ACHN (cell line): ENCODE measurements around the gene C11orf91.
"Not testable (repeated sequence)": the region's sequence is repeated elsewhere in the genome, so short reads cannot be mapped to it uniquely, and the experiment has no call there.

Experiments used
- DNase-seq: peaks from one replicate; pipeline ENCODE4 v3.0.0-alpha.2; 2015
- in situ Hi-C: cut with HindIII; loops from 2 replicates; pipeline ENCODE4 v1.10.0; 2017; ENCODE audit warnings: low sequenced_read_pairs, low pct_ligation_motif_present, low pct_unique_long_range_greater_than_20kb

The C11orf91 gene, protein sequence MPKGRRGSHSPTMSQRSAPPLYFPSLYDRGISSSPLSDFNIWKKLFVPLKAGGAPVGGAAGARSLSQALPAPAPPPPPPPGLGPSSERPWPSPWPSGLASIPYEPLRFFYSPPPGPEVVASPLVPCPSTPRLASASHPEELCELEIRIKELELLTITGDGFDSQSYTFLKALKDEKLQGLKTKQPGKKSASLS

DNA sequence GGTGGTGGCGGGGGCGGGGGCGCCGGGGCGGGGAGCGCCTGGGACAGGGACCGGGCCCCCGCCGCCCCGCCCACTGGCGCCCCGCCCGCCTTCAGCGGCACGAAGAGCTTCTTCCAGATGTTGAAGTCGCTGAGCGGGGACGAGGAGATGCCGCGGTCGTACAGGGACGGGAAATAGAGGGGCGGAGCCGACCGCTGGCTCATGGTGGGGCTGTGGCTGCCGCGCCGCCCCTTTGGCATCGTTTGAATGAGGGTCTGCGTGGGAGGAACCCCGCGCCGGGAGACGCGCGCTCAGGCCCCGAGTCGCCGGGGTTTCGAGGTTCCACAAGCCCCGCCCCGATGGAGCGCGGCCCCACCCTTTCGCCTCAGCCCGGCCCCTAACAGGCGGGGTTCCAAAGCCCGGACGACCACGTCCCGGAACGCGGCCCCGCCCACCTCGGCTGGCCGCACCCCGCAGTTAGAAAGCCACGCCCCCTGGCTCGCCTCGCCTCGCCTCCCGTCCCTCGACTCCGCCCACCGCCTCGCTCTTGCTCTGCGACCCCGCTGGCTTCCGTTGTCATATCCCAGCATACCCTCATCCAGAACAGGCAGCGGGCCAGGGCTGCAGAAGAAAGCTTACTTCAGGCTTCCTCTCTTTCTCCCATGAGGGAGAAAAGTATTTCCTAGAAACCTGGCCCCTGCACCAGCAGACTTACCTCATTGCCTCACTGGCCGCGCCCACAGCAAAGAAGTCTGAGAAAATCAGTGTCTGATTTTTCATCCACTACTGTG lies at the start of gene C11orf91:
Gene C11orf91, minus strand, starts transcription at position 325 of the 770 bp plus-strand sequence. Its CDS starts 86 bp downstream, at position 239.
- DNase-seq: peak; percentile 90
- in situ Hi-C loops: no loop called here

DNA sequence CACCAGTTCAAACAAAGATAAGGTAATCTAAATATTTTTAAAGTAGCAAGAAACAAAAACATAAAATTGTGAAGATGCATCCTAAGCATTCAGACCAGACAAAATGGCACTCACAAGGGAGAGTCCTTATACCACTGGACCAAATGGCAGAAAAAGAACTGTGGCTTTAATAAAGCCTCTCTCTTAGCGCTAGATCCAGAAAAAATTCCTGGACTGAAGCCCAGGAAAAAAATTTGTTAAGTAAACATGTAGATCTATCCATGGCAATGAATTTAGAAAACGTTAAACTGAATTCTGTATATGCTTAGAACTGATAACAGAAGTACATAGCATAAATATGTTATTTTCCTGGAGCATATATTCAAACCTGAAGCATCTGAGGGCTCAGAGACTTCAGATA lies 47.4 kb upstream of the C11orf91 start:
- in situ Hi-C loops: no loop called here
- no peak for DNase-seq

DNA sequence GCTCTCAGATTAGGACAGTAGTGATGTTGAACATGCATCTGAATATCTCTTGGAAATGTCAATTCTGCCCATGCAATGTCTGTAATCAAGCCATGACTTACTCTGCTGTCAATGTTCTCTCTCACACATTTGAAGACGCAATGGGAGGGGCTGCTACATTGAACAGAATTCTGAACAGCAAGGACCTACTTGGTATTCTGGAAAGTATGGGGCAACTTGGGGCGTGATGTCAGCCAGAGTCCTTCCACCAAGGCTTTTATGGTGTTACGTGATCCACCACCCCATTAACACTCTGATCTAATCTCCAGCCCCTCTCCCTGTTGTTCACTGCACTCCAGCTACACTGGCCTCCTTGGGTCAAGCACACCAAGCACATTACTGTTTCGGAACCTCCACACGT lies 42.7 kb upstream of the C11orf91 start:
- no peak for DNase-seq
- in situ Hi-C loops: no loop called here

- DNase-seq: peak; percentile 31
- in situ Hi-C loops: no loop called here
Observed at GRCh38 chr11:33742249-33742851, 41.7 kb upstream of the C11orf91 start.

DNA sequence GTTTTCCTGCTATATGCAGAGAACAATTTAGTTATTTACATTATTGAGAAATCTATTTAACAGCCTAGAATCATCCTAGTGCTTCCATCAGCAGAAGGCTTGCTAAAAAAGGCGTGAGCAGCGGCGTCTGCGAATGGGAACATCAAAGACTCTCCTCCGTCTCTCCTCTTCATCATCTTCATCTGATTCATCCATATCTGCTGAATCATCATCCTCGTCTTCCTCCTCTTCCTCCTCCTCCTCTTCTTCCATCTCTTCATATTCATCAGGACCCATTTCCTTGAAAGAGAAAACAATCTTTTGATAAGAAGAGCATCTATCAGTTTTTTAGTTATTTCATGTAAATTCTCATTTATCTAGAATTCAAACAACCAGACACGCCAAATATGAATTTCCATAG lies 41.2 kb upstream of the C11orf91 start:
- in situ Hi-C loops: no loop called here
- no peak for DNase-seq

DNA sequence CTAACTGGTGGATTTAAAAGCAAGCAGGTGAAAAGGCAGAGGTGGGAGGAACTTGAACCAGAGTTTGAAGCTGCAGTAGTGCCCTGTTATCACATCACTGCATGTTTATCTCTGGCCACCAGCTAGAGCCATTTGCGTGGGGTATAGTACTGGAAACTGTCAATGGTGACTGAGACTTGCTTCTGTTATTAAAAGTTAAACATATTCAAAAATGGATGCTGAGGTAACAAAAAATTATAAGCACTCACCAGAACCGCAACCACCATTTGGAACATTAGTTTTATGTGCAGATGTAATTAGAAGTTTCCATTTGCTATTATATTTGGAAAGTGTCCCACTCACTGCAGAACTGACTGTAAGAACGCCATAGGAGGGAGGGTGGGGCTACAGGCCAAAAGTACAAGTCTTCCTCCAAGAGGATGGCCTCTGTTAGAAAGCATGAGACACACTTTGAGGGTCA lies 36.8 kb upstream of the C11orf91 start:
- in situ Hi-C loops: no loop called here
- no peak for DNase-seq

GRCh38 chr11:33736148-33736812 lies 35.7 kb upstream of the C11orf91 start, which contains the start of gene CD59:
TSS of gene CD59 (minus strand) at chr11:33736423. CDS start at chr11:33722445, 13,978 bp downstream.
- in situ Hi-C loops: no loop called here

GRCh38 chr11:33735271-33736147 lies 34.9 kb upstream of the C11orf91 start:
- DNase-seq: peak; percentile 54
- in situ Hi-C loops: no loop called here

More at GRCh38 chr11:33736148-33736812, 35.7 kb upstream of the C11orf91 start, which contains the start of gene CD59:
- DNase-seq: peak; percentile 90

GRCh38 chr11:33734441-33735270 lies 34.0 kb upstream of the C11orf91 start:
- DNase-seq: no peak
- in situ Hi-C loops: no loop called here

- DNase-seq: no peak
- in situ Hi-C loops: no loop called here
Observed at GRCh38 chr11:33733980-33734379, 33.4 kb upstream of the C11orf91 start.

DNA sequence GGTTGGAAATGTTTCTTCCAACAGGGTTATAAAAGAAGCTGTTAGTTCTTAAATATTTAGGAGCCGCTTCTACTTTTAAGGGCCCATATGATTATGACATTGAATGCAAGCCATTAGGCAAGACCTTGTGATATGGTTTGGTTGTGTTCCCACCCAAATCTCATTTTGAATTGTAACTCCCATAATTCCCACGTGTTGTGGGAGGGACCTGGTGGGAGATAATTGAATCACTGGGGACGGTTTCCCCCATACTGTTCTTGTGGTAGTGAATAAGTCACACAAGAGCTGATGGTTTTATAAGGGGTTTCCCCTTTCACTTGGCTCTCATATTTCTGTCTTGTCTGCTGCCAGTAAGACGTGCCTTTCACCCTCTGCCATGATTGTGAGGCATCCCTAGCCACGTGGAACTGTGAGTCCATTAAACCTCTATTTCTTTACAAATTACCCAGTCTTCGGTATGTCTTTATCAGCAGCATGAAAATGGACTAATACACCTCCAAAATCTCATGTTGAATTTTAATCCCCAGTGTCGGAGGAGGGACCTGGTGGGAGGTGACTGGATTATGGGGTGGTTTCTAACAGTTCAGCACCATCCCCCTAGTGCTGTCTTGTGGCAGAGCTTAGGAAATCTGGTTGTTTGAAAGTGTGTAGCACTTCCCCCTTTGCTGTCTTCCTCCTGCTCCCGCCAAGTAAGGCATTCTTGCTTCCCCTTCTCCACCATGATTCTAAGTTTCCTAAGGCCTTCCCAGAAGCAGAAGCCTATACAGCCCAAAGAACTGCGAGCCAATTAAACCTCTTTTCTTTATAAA lies 31.3 kb upstream of the C11orf91 start:
- DNase-seq: no peak
- in situ Hi-C loops: no loop called here

DNA sequence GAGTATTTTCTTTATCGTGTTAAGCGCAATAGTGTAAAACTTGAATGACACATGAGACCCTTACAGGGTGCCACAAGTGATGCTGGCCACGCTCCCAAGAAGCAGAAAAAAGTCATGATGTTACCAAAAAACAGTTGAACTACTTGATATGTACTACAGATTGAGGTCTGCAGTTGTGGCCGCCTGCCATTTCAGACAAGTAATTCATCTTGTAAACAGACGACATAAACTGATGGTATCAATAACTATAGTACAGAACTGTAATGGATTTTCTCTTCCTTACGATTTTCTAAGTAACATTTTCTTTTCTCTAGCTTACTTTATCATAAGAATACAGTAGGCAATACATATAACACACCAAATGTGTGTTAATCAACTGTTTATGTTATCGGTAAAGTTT lies 30.1 kb upstream of the C11orf91 start:
- in situ Hi-C loops: no loop called here
- no peak for DNase-seq

DNA sequence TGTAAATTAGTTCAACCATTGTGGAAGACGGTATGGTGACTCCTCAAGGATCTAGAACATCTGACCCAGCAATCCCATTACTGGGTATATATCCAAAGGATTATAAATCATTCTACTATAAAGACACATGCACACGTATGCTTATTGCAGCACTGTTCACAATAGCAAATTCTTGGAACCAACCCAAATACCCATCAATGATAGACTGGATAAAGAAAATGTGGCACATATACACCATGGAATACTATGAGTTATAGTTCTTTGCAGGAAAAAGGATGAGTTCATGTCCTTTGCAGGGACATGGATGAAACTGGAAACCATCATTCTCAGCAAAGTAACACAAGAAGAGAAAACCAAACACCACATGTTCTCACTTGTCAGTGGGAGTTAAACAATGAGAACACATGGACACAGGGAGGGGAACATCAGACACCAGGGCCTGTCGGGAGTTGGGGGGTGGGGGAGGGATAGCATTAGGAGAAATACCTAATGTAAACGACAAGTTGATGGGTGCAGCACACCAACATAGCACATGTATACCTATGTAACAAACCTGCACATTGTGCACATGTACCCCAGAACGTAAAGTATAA lies 28.5 kb upstream of the C11orf91 start:
- in situ Hi-C loops, DNase-seq: not testable (repeated sequence)

- in situ Hi-C loops, DNase-seq: not testable (repeated sequence)
Observed at GRCh38 chr11:33727539-33727938, 26.9 kb upstream of the C11orf91 start.

DNA sequence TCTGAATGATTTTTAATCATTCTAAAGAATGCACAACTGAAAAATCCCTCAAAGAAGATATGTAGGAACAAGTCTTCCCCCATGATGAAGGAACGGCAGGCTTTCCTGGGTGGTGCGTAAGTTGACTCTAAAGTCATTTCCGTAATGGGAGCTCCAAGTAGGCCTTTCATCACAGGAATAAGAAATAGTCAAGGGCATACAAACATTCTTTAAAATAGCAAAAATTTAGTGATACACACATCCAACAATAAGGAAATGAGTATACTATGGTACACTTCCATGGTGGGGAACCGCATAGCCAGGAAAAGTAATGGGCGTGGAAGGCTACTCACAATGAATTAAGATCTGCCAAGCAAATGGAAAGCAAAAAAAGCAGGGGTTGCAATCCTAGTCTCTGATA lies 24.9 kb upstream of the C11orf91 start:
- in situ Hi-C loops: no loop called here
- DNase-seq: no peak

DNA sequence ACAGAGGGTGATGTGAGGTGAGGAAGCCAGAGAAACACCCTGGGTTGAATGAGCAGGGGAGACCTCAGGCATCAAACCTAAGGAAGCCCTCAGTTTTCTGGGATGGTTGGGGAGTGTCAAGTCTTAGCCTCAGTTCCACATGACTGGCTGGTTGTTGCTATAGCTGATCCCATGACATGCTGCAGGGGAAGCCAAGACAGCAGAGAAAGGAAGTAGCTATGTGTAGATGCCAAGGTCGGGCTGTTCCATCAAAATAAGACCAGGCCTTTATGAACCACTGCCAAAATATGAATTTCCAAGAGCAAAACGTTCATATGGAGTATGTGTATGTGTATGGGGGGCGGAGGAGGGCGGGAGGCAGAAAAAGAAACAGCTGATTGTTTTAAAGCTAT lies 24.0 kb upstream of the C11orf91 start:
- DNase-seq: peak; percentile 64
- in situ Hi-C loops: no loop called here
